HG03095 (cell line): ENCODE data around the gene MIAT.

Experiments
- ATAC-seq: cut with Tn5 transposase; IDR thresholded peaks from one replicate; pipeline ENCODE4 v1.9.1; 2021; ENCODE audit warnings: moderate library complexity; ENCODE audit not compliant: unreplicated experiment

The MIAT gene

DNA sequence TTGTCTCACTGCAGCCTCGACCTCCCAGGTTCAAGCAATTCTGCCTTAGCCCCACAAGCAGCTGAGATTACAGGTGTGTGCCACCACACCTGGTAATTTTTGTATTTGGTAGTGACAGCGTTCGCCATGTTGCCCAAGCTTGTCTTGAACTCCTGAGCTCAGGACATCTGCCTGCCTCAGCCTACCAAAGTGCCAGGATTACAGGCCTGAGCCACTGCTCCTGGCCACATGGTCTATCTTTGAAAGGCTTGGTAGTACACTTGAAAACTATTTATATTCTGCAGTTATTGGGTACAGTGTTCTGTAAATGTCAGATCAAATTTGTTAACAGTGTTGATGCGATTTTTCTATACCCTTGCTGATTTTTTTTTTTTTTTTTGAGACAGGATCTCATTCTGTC lies 26.1 kb upstream of the MIAT start:
- ATAC-seq, result no peak

DNA sequence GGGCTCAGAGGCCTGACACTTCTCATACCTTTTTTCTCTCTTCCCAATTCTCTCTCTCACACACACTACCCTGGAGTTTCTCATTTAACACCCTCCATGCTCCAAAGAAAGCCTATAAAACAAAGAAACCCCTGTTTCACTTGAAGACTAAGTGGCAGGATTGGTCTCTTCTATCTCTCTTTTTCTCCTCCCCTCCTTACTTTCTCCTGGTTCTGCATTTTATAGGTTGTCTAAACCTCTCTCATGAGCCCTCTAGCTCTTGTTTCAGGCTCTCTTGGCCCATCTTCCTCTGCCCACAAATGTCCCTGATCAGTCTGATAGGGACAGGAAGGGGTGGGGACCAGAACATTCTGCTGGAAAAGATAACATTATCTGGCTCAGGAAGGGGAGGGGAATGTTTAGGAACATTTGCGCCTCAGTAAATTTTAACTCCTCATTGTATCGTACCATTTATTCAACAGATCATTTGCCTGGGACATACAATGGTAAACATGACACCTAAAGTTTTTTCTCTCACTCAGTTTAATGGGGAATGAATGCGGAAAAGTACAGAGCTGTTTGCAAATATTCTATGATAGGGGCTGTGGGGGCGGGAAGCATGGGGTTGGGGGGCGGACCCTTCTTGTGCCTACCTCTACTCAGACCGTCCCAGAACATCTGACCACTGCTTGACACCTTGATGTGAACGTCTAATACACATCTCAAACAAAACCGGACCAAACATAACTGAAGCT lies 24.8 kb upstream of the MIAT start:
- ATAC-seq, result no peak

DNA sequence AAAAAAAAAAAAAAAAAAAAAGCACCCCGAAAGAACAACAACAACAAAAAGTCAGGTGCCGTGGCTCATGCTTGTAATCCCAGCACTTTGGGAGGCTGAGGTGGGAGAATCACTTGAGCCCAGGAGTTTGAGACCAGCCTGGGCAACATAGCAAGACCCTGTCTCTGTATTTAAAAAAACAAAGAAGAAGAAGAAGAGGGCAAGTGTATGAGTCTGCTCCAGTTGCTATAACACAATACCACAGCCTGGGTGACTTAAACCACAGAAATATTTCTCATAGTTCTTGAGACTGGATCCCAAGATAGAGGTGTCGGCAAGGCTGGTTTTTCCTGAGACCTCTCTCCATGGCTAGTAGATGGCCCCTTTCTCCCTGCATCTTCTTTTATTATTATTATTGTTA lies 23.2 kb upstream of the MIAT start:
- no peak for ATAC-seq

DNA sequence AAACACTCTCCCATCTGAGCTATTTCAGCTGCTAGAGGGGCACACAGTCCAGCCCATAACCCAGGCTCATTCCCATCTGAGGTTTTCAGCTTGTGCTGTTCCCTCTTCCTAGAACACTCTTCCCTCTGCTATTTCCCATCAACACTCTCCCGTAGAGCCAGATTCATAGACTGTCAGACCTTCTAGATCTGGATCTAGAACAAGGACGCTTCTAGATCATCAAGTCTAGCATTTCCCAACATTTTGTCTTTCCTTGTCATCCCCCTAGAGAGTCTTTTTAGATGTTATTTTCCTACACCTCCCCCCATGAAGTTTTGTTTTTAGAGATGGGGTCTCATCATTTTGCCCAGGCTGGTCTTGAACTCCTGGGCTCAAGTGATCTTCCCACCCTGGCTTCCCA lies 22.3 kb upstream of the MIAT start:
- ATAC-seq, result no peak

GRCh38 chr22:26636296-26636695 lies 21.1 kb upstream of the MIAT start:
- no peak for ATAC-seq

DNA sequence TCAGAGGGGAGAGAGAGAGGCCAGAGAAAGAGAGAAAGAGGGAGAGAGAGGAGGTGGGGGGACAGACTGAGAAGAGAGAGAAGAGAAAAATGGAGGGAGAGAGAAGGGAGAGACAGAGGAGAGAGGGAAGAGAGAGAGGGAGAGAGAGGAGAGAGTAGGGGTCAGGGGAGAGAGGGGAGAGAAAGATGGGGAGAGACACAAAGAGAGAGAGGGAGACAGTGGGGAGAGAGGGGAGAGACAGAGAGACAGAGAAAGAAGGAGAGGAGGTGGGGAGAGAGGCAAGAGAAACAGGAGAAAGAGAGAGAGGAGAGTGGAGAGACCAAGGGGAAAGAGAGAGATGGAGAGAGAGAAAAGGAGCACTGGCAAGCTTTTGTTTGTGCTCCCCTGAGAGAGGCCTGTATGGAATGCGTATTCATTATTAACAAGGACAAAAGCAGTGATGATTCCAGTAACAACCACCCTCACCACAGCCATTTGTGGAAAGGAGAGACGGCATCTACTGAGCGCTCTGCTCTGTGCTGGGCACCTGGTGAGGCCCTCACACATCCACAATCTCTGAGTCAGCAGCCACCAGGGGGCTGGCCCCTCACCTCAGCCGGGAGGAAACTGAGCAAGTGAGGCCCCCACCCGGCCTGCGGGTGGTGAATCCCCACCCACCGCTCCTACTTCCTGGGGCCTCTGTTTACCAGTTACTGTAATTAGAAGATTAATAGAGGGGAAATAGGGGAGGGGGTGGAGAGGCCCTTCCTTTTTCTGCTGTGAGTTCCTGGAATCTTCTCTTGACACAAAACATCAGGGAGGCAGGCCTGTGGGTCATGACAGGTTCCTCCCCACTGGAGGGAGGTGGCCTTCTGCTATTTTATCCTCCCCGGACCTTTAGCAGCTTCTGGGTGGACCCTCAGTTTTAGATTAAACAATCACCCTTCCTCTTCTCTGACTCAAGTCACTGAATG lies 14.6 kb upstream of the MIAT start:
- no peak for ATAC-seq

- ATAC-seq, result no peak
Measured at GRCh38 chr22:26643418-26644100, 13.8 kb upstream of the MIAT start.

GRCh38 chr22:26646158-26646557 lies 11.2 kb upstream of the MIAT start:
- no peak for ATAC-seq

DNA sequence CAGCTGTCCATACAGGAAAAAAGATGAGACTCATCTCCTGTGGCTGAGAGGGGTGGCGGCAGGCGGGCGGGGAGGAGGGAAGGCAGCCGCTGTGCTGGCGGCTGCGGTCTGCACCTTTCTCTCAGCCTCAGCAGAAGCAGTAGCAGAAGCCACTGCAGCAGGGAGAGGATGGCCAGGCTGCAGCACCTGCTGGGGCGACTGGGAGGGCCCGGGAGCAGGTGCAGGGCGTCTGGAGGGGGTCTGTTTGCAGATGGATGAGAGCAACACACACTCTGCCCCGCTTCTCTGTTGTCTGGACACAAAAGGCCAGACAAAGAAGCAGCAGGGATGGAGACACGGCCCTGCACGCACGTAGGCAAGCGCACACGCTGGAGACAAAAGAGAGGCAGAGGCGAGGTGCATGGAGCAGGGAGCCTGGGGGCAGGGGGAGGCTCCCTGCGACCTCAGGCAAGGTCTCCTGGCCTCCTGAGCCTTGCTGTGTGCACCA lies 9.3 kb upstream of the MIAT start:
- ATAC-seq, result no peak

DNA sequence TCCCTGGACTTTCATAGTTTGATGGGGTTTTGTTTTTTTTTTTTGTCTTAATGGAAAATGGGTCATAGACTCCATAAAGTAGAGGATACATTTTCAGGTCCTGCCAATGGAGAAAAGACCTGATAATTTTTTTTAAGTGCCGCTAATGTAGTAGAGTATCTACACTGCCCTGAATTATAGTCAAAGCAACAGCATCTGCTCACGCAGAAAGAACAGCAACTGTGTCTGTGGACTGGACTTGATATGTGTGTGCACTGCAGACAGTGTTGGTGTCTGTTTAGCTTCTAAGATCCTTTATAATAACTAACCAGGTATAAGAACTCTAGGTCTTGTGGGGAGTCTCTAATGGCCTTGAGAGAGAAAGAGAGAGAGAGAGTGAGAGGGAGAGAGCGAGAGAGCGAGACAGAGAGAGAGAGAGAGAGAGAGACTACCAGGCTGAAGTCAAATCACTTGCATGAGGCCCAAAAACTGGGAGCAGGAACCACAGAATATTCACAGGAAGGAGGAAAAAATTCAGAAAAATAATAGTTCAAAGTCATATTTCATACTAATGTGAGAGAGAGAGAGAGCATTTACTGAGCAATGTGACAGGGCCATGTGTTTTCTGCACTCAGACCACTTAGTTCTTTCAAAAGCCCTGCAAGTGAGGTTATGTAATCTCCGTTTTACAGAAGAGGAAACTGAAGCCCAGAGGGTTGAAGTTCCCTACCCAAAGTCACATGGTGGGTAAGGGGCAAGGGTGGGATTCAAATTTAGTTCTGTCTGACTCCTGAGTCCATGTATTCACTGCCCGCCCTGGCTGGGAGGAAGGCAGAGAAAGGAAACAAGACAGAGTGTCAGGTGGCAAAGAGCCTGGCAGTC lies 8.6 kb upstream of the MIAT start:
- no peak for ATAC-seq

DNA sequence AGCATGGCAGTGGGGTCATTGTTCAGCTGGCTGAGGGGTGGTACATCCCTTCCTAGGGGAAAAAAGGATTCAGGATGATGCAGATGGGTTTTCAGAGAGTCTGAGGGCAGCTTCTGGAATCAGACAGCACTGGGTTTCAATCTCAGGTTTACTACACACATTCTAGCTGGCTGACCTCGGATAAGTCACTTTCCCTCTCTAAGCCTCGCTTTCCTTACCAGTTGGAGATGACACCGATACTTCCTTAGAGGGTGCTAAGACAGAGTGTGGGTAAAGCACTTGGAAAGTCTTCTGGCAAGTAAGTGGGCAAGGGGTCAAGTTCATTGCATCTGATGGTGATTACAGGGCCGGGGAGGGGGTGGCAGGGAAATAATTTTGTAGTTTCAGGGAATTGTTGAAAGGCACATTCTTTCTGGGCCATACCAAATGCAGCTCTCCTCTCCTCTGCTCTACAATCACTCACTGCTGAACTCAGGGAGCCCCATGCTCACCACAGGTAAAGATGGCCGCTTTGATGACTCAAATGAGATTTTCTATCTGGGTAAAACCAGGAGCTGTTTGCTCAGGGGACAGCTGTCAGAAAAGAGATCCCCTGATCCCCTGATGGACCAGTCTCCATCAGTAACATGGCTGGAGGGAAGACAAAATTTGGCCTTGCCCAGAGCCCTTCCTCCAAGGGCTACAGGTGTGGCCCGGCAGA lies 6.5 kb upstream of the MIAT start:
- no peak for ATAC-seq

DNA sequence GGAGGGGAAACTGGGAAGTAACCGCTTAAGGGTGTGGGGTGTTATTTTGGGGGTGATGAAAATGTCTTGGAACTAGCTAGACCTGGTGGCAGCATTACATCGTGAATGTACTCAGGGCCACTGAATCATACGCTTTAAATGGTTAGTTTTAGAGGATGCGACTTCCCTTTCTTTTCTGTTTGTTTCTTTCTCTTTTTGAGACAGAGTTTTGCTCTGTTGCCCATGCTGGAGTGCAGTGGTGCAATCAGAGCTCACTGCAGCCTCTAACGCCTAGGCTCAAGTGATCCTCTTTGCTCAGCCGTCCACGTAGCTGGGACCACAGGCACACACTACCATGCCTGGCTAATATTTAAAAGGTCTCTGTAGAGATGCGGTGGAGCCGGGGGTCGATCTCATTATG lies 5.6 kb upstream of the MIAT start:
- ATAC-seq, result no peak

- ATAC-seq, result no peak
Measured at GRCh38 chr22:26658161-26658560, 773 bp downstream of the MIAT start.

GRCh38 chr22:26658671-26659478 lies 1.5 kb downstream of the MIAT start:
- ATAC-seq, result no peak

- no peak for ATAC-seq
Measured at GRCh38 chr22:26660356-26660755, 3.0 kb downstream of the MIAT start.

DNA sequence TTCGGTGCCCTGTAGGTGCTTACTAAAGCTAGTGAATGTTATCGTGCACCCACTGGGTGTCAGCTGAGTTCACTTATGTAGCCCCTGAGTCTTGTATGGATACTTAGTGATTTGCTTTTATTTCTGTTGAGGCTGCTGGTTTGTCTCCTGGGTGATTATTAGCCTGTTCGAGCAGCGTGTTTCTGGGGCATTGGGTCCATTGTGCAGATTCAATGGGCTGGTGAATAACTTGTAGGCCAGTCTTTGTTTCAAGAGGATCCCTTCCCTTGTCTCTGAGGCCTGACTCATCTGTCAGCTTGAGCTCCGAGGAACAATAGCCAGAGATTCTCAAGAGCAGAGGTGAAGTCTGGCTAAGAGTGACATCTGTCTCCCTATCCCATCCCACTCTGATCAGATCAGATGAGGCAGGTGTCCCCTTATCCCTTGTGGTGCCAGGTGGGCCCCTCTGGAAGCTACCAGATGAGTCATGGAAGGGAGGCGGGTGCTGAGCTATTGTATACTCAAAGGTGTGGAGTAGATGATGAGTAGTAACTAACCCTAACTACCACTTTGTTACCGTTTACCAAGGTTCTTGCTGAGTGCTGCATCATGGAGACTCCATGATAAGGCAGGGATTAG lies 3.7 kb downstream of the MIAT start:
- ATAC-seq, result no peak

GRCh38 chr22:26662160-26662559 lies 4.8 kb downstream of the MIAT start:
- ATAC-seq, result no peak

DNA sequence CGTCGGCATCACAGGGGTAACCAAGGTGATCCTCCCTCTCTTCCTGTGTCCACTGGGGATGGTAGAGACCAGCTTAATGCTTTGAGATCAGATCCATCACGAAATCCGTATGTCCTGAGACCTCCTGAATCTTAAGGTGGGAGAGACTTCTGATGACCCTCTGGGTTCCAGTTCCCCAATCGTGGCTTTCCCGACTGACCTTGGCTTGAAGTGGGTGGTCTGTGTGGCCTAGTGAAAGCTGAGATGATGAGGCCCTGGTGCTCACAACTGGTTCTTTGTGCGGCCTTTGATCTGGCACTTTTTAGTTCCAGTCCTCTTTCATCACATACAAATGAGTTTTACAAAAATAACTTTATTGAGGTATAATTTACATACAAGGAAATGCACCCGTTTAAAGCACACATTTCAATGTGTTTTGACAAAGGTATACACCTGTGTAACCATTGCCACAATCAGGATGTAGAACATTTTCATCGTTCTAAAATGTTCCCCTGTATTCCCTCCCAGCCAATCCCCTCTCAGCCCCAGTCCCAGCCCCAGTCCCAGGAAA lies 6.1 kb downstream of the MIAT start:
- ATAC-seq, result no peak
